ENCODE data around the gene SLC6A19. TPM values are rescaled to one million over a fixed set of nuclear protein-coding genes. Genes with fewer than 3 reads are reported as not detected.

The SLC6A19 gene
- total RNA-seq (1 to 10 TPM in 1 of 5 donors, under 1 TPM in 2, not detected in 2; 0.43 to 5.5 (median 0.89) TPM), polyA plus RNA-seq (under 1 TPM in 2 of 3 donors, not detected in 1; 0.13 to 0.19 TPM)
- long read RNA-seq, donor 1, result 0 reads
- long read RNA-seq, donor 2, full-length matches to known transcripts, result 4 of 23 reads
- long read RNA-seq, donor 2, partial matches to known transcripts, result 19 of 23 reads
- long read RNA-seq, donor 2, other reads (novel, unspliced or antisense), result 0 of 23 reads
- long read RNA-seq, donor 3, full-length matches to known transcripts, result 1 of 1 reads
- long read RNA-seq, donor 3, partial matches to known transcripts, result 0 of 1 reads
- long read RNA-seq, donor 3, other reads (novel, unspliced or antisense), result 0 of 1 reads
- long read RNA-seq, donor 4, result 0 reads
- long read RNA-seq, donor 5, result 0 reads
- long read RNA-seq, donor 6, result 0 reads
- long read RNA-seq, donor 7, full-length matches to known transcripts, result 2 of 2 reads
- long read RNA-seq, donor 7, partial matches to known transcripts, result 0 of 2 reads
- long read RNA-seq, donor 7, other reads (novel, unspliced or antisense), result 0 of 2 reads
- long read RNA-seq, donor 8, full-length matches to known transcripts, result 2 of 2 reads
- long read RNA-seq, donor 8, partial matches to known transcripts, result 0 of 2 reads
- long read RNA-seq, donor 8, other reads (novel, unspliced or antisense), result 0 of 2 reads
- long read RNA-seq, donor 9, result 0 reads
- long read RNA-seq, donor 10, full-length matches to known transcripts, result 4 of 4 reads
- long read RNA-seq, donor 10, partial matches to known transcripts, result 0 of 4 reads
- long read RNA-seq, donor 10, other reads (novel, unspliced or antisense), result 0 of 4 reads

- 26 to 67% (median 48%) methylated on average over 19 to 51 of the region's 51 CpGs for WGBS, 5 donors
Observed at GRCh38 chr5:1201327-1202025, at the start of gene SLC6A19. Gene SLC6A19, plus strand, starts transcription at chr5:1201595. Its CDS starts 56 bp downstream, at chr5:1201651.

GRCh38 chr5:1152156-1152555, 49.2 kb upstream of the SLC6A19 start:
- peaks cover 3 to 6% (median 5%) of the 10 kb centered on the region in 4 donors for H3K9me3 ChIP-seq
- H3K27me3 ChIP-seq, result peaks cover 0 to 65% (median 23%) of the 10 kb centered on the region in 3 donors
- H3K27ac ChIP-seq, result no peak overlapping the region
- H3K36me3 ChIP-seq, result no peaks in the 10 kb centered on the region
- WGBS, 5 donors, result 39 to 59% (median 51%) methylated on average over 6 to 10 of the region's 10 CpGs
- H3K4me1 ChIP-seq, result peaks cover 13 to 29% (median 19%) of the 10 kb centered on the region in 4 donors
- TF ChIP-seq CTCF (IDR thresholded peaks at IDR 0.05) (no peak), POLR2AphosphoS5 (IDR thresholded peaks at IDR 0.05) (no peak), EP300 (IDR thresholded peaks at IDR 0.05) (no peak), POLR2A (IDR thresholded peaks at IDR 0.05) (no peak)
- intact Hi-C loops (cut with DNase I; ENCODE audit: low total_unique reads), result no loop called here
- H3K4me3 ChIP-seq, result no peak overlapping the region
- DNase-seq, result no peak

More at GRCh38 chr5:1201327-1202025, at the start of gene SLC6A19:
- H3K4me1 ChIP-seq, result peaks cover 5 to 27% (median 24%) of the 10 kb centered on the region in 4 donors
- H3K27ac ChIP-seq, result no peak within 1 kb of the TSS
- H3K9me3 ChIP-seq, result no peaks in the 10 kb centered on the region
- H3K36me3 ChIP-seq, result no peaks in the 10 kb centered on the region
- intact Hi-C loops (cut with DNase I; ENCODE audit: low total_unique reads), result no loop called here
- no peak for TF ChIP-seq EP300 (IDR thresholded peaks at IDR 0.05)
- peak; percentile 56 to 63 for DNase-seq
- peaks cover 0 to 95% (median 6%) of the 10 kb centered on the region in 3 donors for H3K27me3 ChIP-seq
- peak within 1 kb of the TSS in 1 of 4 donors; percentile 9 for H3K4me3 ChIP-seq

GRCh38 chr5:1152771-1153282, 48.6 kb upstream of the SLC6A19 start:
- peaks cover 3 to 6% (median 5%) of the 10 kb centered on the region in 4 donors for H3K9me3 ChIP-seq
- peaks cover 0 to 70% (median 23%) of the 10 kb centered on the region in 3 donors for H3K27me3 ChIP-seq
- 37 to 51% (median 46%) methylated on average over 15 of the region's 15 CpGs for WGBS, 5 donors
- TF ChIP-seq POLR2AphosphoS5 (IDR thresholded peaks at IDR 0.05), result no peak
- intact Hi-C loops (cut with DNase I; ENCODE audit: low total_unique reads), result no loop called here
- no peaks in the 10 kb centered on the region for H3K36me3 ChIP-seq
- DNase-seq, result no peak
- H3K4me1 ChIP-seq, result peaks cover 13 to 29% (median 19%) of the 10 kb centered on the region in 4 donors
- H3K27ac ChIP-seq, result no peak overlapping the region
- H3K4me3 ChIP-seq, result no peak overlapping the region

GRCh38 chr5:1153428-1153827, 48.0 kb upstream of the SLC6A19 start:
- intact Hi-C loops (cut with DNase I; ENCODE audit: low total_unique reads), result no loop called here
- Histone ChIP-seq H3K27ac (no peak overlapping the region), H3K9me3 (peaks cover 3 to 6% (median 5%) of the 10 kb centered on the region in 4 donors), H3K4me1 (peaks cover 13 to 29% (median 19%) of the 10 kb centered on the region in 4 donors), H3K36me3 (no peaks in the 10 kb centered on the region), H3K4me3 (no peak overlapping the region), H3K27me3 (peaks cover 0 to 73% (median 23%) of the 10 kb centered on the region in 3 donors)
- TF ChIP-seq POLR2A (IDR thresholded peaks at IDR 0.05), result no peak
- TF ChIP-seq CTCF (IDR thresholded peaks at IDR 0.05), result no peak
- TF ChIP-seq POLR2AphosphoS5 (IDR thresholded peaks at IDR 0.05), result no peak
- TF ChIP-seq EP300 (IDR thresholded peaks at IDR 0.05), result no peak
- no peak for DNase-seq
- 65 to 83% (median 71%) methylated on average over 9 to 12 of the region's 12 CpGs for WGBS, 5 donors

Measured in stomach (tissue), 19 donors.